Measurements from ENCODE around the gene SLC4A2. TPM values are rescaled to one million over a fixed set of nuclear protein-coding genes. Genes with fewer than 3 reads are reported as not detected.
"Not testable (repeated sequence)": the region's sequence is repeated elsewhere in the genome, so short reads cannot be mapped to it uniquely, and the experiment has no call there.

Gene SLC4A2
- polyA plus RNA-seq, result 10 to 100 TPM; 35.7 to 45.5 TPM

GRCh38 chr7:151059367-151060112 is at the start of gene SLC4A2:
TSS of gene SLC4A2 (plus strand) at chr7:151059589. CDS start at chr7:151061988, 2,399 bp downstream.
- Histone ChIP-seq H3K4me1 (ENCODE audit: control insufficient read depth in 2 of 2, insufficient read depth in 2 of 2, low read length in 1 of 2) (peaks cover 16 to 30% of the 10 kb centered on the region in 2 donors), H3K9me3 (ENCODE audit: control insufficient read depth in 2 of 2, insufficient read depth in 1 of 2, low read depth in 1 of 2, low read length in 1 of 2) (no peaks in the 10 kb centered on the region), H3K4me3 (ENCODE audit: low read depth in 1 of 2, low read length in 2 of 2) (peak within 1 kb of the TSS; percentile 77 to 84), H3K27ac (ENCODE audit: low read depth in 2 of 2, low read length in 1 of 2) (peak within 1 kb of the TSS; percentile 96 to 99), H3K36me3 (ENCODE audit: control insufficient read depth in 2 of 2, insufficient read depth in 2 of 2, low read length in 1 of 2) (peaks cover 0 to 9% of the 10 kb centered on the region in 2 donors), H3K27me3 (ENCODE audit: control insufficient read depth in 1 of 2, insufficient read depth in 2 of 2, low read length in 2 of 2) (no peaks in the 10 kb centered on the region)
- WGBS, 2 donors, result 0 to 1% methylated on average over 38 to 73 of the region's 75 CpGs

GRCh38 chr7:151010037-151010306 is 49.4 kb upstream of the SLC4A2 start:
- Histone ChIP-seq H3K36me3 (ENCODE audit: control insufficient read depth in 2 of 2, insufficient read depth in 2 of 2, low read length in 1 of 2) (no peaks in the 10 kb centered on the region), H3K27ac (ENCODE audit: low read depth in 2 of 2, low read length in 1 of 2) (no peak overlapping the region), H3K4me1 (ENCODE audit: control insufficient read depth in 2 of 2, insufficient read depth in 2 of 2, low read length in 1 of 2) (peaks cover 7 to 16% of the 10 kb centered on the region in 2 donors), H3K27me3 (ENCODE audit: control insufficient read depth in 1 of 2, insufficient read depth in 2 of 2, low read length in 2 of 2) (no peaks in the 10 kb centered on the region), H3K4me3 (ENCODE audit: low read depth in 1 of 2, low read length in 2 of 2) (no peak overlapping the region), H3K9me3 (ENCODE audit: control insufficient read depth in 2 of 2, insufficient read depth in 1 of 2, low read depth in 1 of 2, low read length in 1 of 2) (no peaks in the 10 kb centered on the region)
- WGBS, 2 donors, result 31 to 33% methylated on average over 7 of the region's 7 CpGs

- H3K27me3 ChIP-seq (ENCODE audit: control insufficient read depth in 1 of 2, insufficient read depth in 2 of 2, low read length in 2 of 2), result no peaks in the 10 kb centered on the region
- peaks cover 7 to 16% of the 10 kb centered on the region in 2 donors for H3K4me1 ChIP-seq (ENCODE audit: control insufficient read depth in 2 of 2, insufficient read depth in 2 of 2, low read length in 1 of 2)
- H3K9me3 ChIP-seq (ENCODE audit: control insufficient read depth in 2 of 2, insufficient read depth in 1 of 2, low read depth in 1 of 2, low read length in 1 of 2), result no peaks in the 10 kb centered on the region
- WGBS, 2 donors, result 29 to 41% methylated on average over 16 to 18 of the region's 18 CpGs
- H3K4me3 ChIP-seq (ENCODE audit: low read depth in 1 of 2, low read length in 2 of 2), result no peak overlapping the region
- H3K36me3 ChIP-seq (ENCODE audit: control insufficient read depth in 2 of 2, insufficient read depth in 2 of 2, low read length in 1 of 2), result no peaks in the 10 kb centered on the region
- peak overlapping the region; percentile 19 to 62 for H3K27ac ChIP-seq (ENCODE audit: low read depth in 2 of 2, low read length in 1 of 2)
Measured at GRCh38 chr7:151010307-151011096, 48.9 kb upstream of the SLC4A2 start.

- H3K27me3 ChIP-seq (ENCODE audit: control insufficient read depth in 1 of 2, insufficient read depth in 2 of 2, low read length in 2 of 2), result no peaks in the 10 kb centered on the region
- 44 to 60% methylated on average over 1 of the region's 1 CpG for WGBS, 2 donors
- H3K9me3 ChIP-seq (ENCODE audit: control insufficient read depth in 2 of 2, insufficient read depth in 1 of 2, low read depth in 1 of 2, low read length in 1 of 2), result no peaks in the 10 kb centered on the region
- H3K36me3 ChIP-seq (ENCODE audit: control insufficient read depth in 2 of 2, insufficient read depth in 2 of 2, low read length in 1 of 2), result no peaks in the 10 kb centered on the region
- peak overlapping the region in 1 of 2 donors; percentile 34 for H3K27ac ChIP-seq (ENCODE audit: low read depth in 2 of 2, low read length in 1 of 2)
- H3K4me1 ChIP-seq (ENCODE audit: control insufficient read depth in 2 of 2, insufficient read depth in 2 of 2, low read length in 1 of 2), result peaks cover 7 to 16% of the 10 kb centered on the region in 2 donors
- H3K4me3 ChIP-seq (ENCODE audit: low read depth in 1 of 2, low read length in 2 of 2), result no peak overlapping the region
Measured at GRCh38 chr7:151011097-151011409, 48.3 kb upstream of the SLC4A2 start.

- H3K27me3 ChIP-seq (ENCODE audit: control insufficient read depth in 1 of 2, insufficient read depth in 2 of 2, low read length in 2 of 2); H3K4me3 ChIP-seq (ENCODE audit: low read depth in 1 of 2, low read length in 2 of 2); H3K36me3 ChIP-seq (ENCODE audit: control insufficient read depth in 2 of 2, insufficient read depth in 2 of 2, low read length in 1 of 2); H3K9me3 ChIP-seq (ENCODE audit: control insufficient read depth in 2 of 2, insufficient read depth in 1 of 2, low read depth in 1 of 2, low read length in 1 of 2): not testable (repeated sequence)
- H3K4me1 ChIP-seq (ENCODE audit: control insufficient read depth in 2 of 2, insufficient read depth in 2 of 2, low read length in 1 of 2), result peaks cover 7 to 16% of the 10 kb centered on the region in 2 donors
- peak overlapping the region in 1 of 2 donors; percentile 9 for H3K27ac ChIP-seq (ENCODE audit: low read depth in 2 of 2, low read length in 1 of 2)
- 83 to 92% methylated on average over 12 of the region's 12 CpGs for WGBS, 2 donors
Measured at GRCh38 chr7:151011616-151012015, 47.8 kb upstream of the SLC4A2 start.

- Histone ChIP-seq H3K27me3 (ENCODE audit: control insufficient read depth in 1 of 2, insufficient read depth in 2 of 2, low read length in 2 of 2) (no peaks in the 10 kb centered on the region), H3K4me1 (ENCODE audit: control insufficient read depth in 2 of 2, insufficient read depth in 2 of 2, low read length in 1 of 2) (peaks cover 7 to 16% of the 10 kb centered on the region in 2 donors), H3K27ac (ENCODE audit: low read depth in 2 of 2, low read length in 1 of 2) (peak overlapping the region in 1 of 2 donors; percentile 73)
Measured at GRCh38 chr7:151012031-151012692, 47.2 kb upstream of the SLC4A2 start.

GRCh38 chr7:151012911-151013347 is 46.5 kb upstream of the SLC4A2 start:
- peaks cover 7 to 14% of the 10 kb centered on the region in 2 donors for H3K4me1 ChIP-seq (ENCODE audit: control insufficient read depth in 2 of 2, insufficient read depth in 2 of 2, low read length in 1 of 2)
- H3K4me3 ChIP-seq (ENCODE audit: low read depth in 1 of 2, low read length in 2 of 2), result no peak overlapping the region
- H3K36me3 ChIP-seq (ENCODE audit: control insufficient read depth in 2 of 2, insufficient read depth in 2 of 2, low read length in 1 of 2), result no peaks in the 10 kb centered on the region
- peak overlapping the region in 1 of 2 donors; percentile 39 for H3K27ac ChIP-seq (ENCODE audit: low read depth in 2 of 2, low read length in 1 of 2)
- H3K27me3 ChIP-seq (ENCODE audit: control insufficient read depth in 1 of 2, insufficient read depth in 2 of 2, low read length in 2 of 2), result no peaks in the 10 kb centered on the region
- no peaks in the 10 kb centered on the region for H3K9me3 ChIP-seq (ENCODE audit: control insufficient read depth in 2 of 2, insufficient read depth in 1 of 2, low read depth in 1 of 2, low read length in 1 of 2)
- 36% methylated on average over 23 of the region's 23 CpGs for WGBS, 2 donors

More at GRCh38 chr7:151012031-151012692, 47.2 kb upstream of the SLC4A2 start:
- WGBS, 2 donors, result 74 to 77% methylated on average over 6 of the region's 6 CpGs
- H3K9me3 ChIP-seq (ENCODE audit: control insufficient read depth in 2 of 2, insufficient read depth in 1 of 2, low read depth in 1 of 2, low read length in 1 of 2), result no peaks in the 10 kb centered on the region
- H3K36me3 ChIP-seq (ENCODE audit: control insufficient read depth in 2 of 2, insufficient read depth in 2 of 2, low read length in 1 of 2), result no peaks in the 10 kb centered on the region
- H3K4me3 ChIP-seq (ENCODE audit: low read depth in 1 of 2, low read length in 2 of 2), result no peak overlapping the region

- WGBS, 2 donors, result 15 to 16% methylated on average over 21 to 26 of the region's 26 CpGs
- Histone ChIP-seq H3K4me3 (ENCODE audit: low read depth in 1 of 2, low read length in 2 of 2) (peak overlapping the region in 1 of 2 donors; percentile 12), H3K4me1 (ENCODE audit: control insufficient read depth in 2 of 2, insufficient read depth in 2 of 2, low read length in 1 of 2) (peaks cover 7 to 18% of the 10 kb centered on the region in 2 donors), H3K36me3 (ENCODE audit: control insufficient read depth in 2 of 2, insufficient read depth in 2 of 2, low read length in 1 of 2) (no peaks in the 10 kb centered on the region), H3K27ac (ENCODE audit: low read depth in 2 of 2, low read length in 1 of 2) (no peak overlapping the region), H3K9me3 (ENCODE audit: control insufficient read depth in 2 of 2, insufficient read depth in 1 of 2, low read depth in 1 of 2, low read length in 1 of 2) (no peaks in the 10 kb centered on the region), H3K27me3 (ENCODE audit: control insufficient read depth in 1 of 2, insufficient read depth in 2 of 2, low read length in 2 of 2) (no peaks in the 10 kb centered on the region)
Measured at GRCh38 chr7:151013356-151013732, 46.0 kb upstream of the SLC4A2 start.

- WGBS, 2 donors, result 13 to 23% methylated on average over 55 of the region's 55 CpGs
- peak overlapping the region in 1 of 2 donors; percentile 0 for H3K27ac ChIP-seq (ENCODE audit: low read depth in 2 of 2, low read length in 1 of 2)
- peak overlapping the region; percentile 12 to 26 for H3K4me3 ChIP-seq (ENCODE audit: low read depth in 1 of 2, low read length in 2 of 2)
Measured at GRCh38 chr7:151013733-151014497, 45.5 kb upstream of the SLC4A2 start.

More at GRCh38 chr7:151013733-151014497, 45.5 kb upstream of the SLC4A2 start:
- H3K9me3 ChIP-seq (ENCODE audit: control insufficient read depth in 2 of 2, insufficient read depth in 1 of 2, low read depth in 1 of 2, low read length in 1 of 2), result peaks cover 0 to 2% of the 10 kb centered on the region in 2 donors
- no peaks in the 10 kb centered on the region for H3K27me3 ChIP-seq (ENCODE audit: control insufficient read depth in 1 of 2, insufficient read depth in 2 of 2, low read length in 2 of 2)
- H3K4me1 ChIP-seq (ENCODE audit: control insufficient read depth in 2 of 2, insufficient read depth in 2 of 2, low read length in 1 of 2), result peaks cover 7 to 23% of the 10 kb centered on the region in 2 donors
- H3K36me3 ChIP-seq (ENCODE audit: control insufficient read depth in 2 of 2, insufficient read depth in 2 of 2, low read length in 1 of 2), result no peaks in the 10 kb centered on the region
